Transverse colon (tissue), 4 donors: ENCODE data around the gene DMRTC2. TPM values are rescaled to one million over a fixed set of nuclear protein-coding genes. Genes with fewer than 3 reads are reported as not detected.

ENCODE experiments used
- DNase-seq: peaks from one replicate; pipeline ENCODE4 v3.0.0-alpha.2; 2019
- H3K27ac ChIP-seq, 4 donors: fragments of 200-600 bp; sonication (generic); 2 replicates each; pipeline ENCODE4 v1.5.1; 2016 to 2018; ENCODE audit warnings: inconsistent platforms in 4 of 4
- H3K27me3 ChIP-seq: fragments of 200-600 bp; sonication (generic); 2 replicates; pipeline ENCODE4 v1.5.1; 2017; ENCODE audit warnings: inconsistent platforms
- H3K36me3 ChIP-seq, 4 donors: fragments of 200-600 bp; sonication (generic); 2 replicates each; pipeline ENCODE4 v1.5.1; 2017 to 2019; ENCODE audit warnings: inconsistent platforms in 4 of 4
- H3K4me1 ChIP-seq, 4 donors: fragments of 200-600 bp; sonication (generic); 2 replicates each; pipeline ENCODE4 v1.5.1; 2017 to 2020; ENCODE audit warnings: inconsistent platforms in 4 of 4
- H3K4me3 ChIP-seq, 4 donors: fragments of 200-600 bp; sonication (generic); 1 replicate in 1 of 4; 2 replicates in 3 of 4; pipeline versions ENCODE4 v1.5.1 to v1.6.1; 2017 to 2019; ENCODE audit warnings: inconsistent platforms in 4 of 4
- H3K9me3 ChIP-seq, 2 donors: fragments of 200-600 bp; sonication (generic); 2 replicates each; pipeline ENCODE4 v1.5.1; 2017 to 2019; ENCODE audit warnings: inconsistent platforms in 2 of 2
- CTCF ChIP-seq, 5 experiments: fragments of 200-600 bp in 3 of 5; fragments of 450-650 bp in 2 of 5; sonication (generic) in 3 of 5; IDR thresholded peaks; 1 replicate in 2 of 5; 2 replicates in 3 of 5; pipeline ENCODE4 v1.5.1; 2016 to 2017; ENCODE audit warnings: antibody characterized with exemption in 5 of 5, inconsistent platforms in 3 of 5, mild to moderate bottlenecking in 2 of 5, moderate library complexity in 1 of 5
- EP300 ChIP-seq: sonication (generic); formaldehyde crosslinking; IDR thresholded peaks from one replicate; pipeline ENCODE4 v1.6.1; 2017; ENCODE audit warnings: antibody characterized with exemption, low read depth
- POLR2A ChIP-seq: fragments of 450-650 bp; IDR thresholded peaks from one replicate; pipeline ENCODE4 v1.6.1; 2016; ENCODE audit warnings: antibody characterized with exemption, mild to moderate bottlenecking, moderate library complexity
- POLR2AphosphoS5 ChIP-seq, 3 donors: sonication (generic); formaldehyde crosslinking; IDR thresholded peaks; one replicate each; pipeline ENCODE4 v1.6.1; 2016; ENCODE audit warnings: antibody characterized with exemption in 3 of 3
- WGBS, 2 donors: methylation state at CpG; one replicate each; pipeline ENCODE4 v1.1.5; 2018; ENCODE audit warnings: low coverage in 1 of 2; 5-methylcytosine and 5-hydroxymethylcytosine counted together
- in situ Hi-C, 4 donors: fragments of 200-750 bp; cut with MboI; loops; one replicate each; pipeline versions ENCODE4 v1.15.0 to v1.15.1; 2017; ENCODE audit warnings: low sequenced_read_pairs in 3 of 4, low pct_ligation_motif_present in 1 of 4, low pct_unique_long_range_greater_than_20kb in 1 of 4
- intact Hi-C: fragments of 100-400 bp; cut with DNase I; formaldehyde crosslinking; loops from one replicate; pipeline ENCODE4 v1.15.1; 2023; ENCODE audit warnings: low total_unique reads
- total RNA-seq, 4 donors: library from RNA; depleted of rRNA; stranded (reverse); fragments of >200 nt; gene quantifications; one replicate each; pipeline ENCODE4 v1.1.0, GENCODE V29; 2016

DMRTC2 gene
- total RNA-seq, 4 donors from 2014 or later: not detected

GRCh38 chr19:41821003-41821735, 23.7 kb upstream of the DMRTC2 start:
- in situ Hi-C loops (loop anchor here in 1 of 4 donors (10.0 kb wide), 1 partner anchor 136 kb away; the partner anchor contains the start of gene CEACAM7), intact Hi-C loops (no loop called here)
- Histone ChIP-seq H3K27ac (no peak overlapping the region), H3K27me3 (peaks cover 19% of the 10 kb centered on the region), H3K9me3 (no peaks in the 10 kb centered on the region), H3K4me1 (no peaks in the 10 kb centered on the region), H3K4me3 (no peak overlapping the region), H3K36me3 (no peaks in the 10 kb centered on the region)
- TF ChIP-seq POLR2AphosphoS5 (IDR thresholded peaks at IDR 0.05) (no peak), POLR2A (no peak), CTCF (IDR thresholded peaks at IDR 0.05) (peak; percentile 42 to 76 (median 60)), EP300 (no peak)
- peak; percentile 41 for DNase-seq
- 31 to 59% methylated on average over 5 to 12 of the region's 12 CpGs for WGBS, 2 donors

- Histone ChIP-seq H3K27me3 (peaks cover 51% of the 10 kb centered on the region), H3K36me3 (no peaks in the 10 kb centered on the region), H3K4me3 (no peak overlapping the region), H3K4me1 (no peaks in the 10 kb centered on the region), H3K27ac (no peak overlapping the region), H3K9me3 (no peaks in the 10 kb centered on the region)
- 67 to 73% methylated on average over 12 to 13 of the region's 13 CpGs for WGBS, 2 donors
- DNase-seq: no peak
- in situ Hi-C loops (loop anchor here in 1 of 4 donors (25.0 kb wide), 1 partner anchor 351 kb away; no protein-coding TSS in a partner anchor), intact Hi-C loops (no loop called here)
- TF ChIP-seq EP300 (no peak), POLR2AphosphoS5 (IDR thresholded peaks at IDR 0.05) (no peak), POLR2A (no peak), CTCF (IDR thresholded peaks at IDR 0.05) (no peak)
Measured at GRCh38 chr19:41837981-41838708, 6.7 kb upstream of the DMRTC2 start.

- no peaks in the 10 kb centered on the region for H3K9me3 ChIP-seq
- intact Hi-C loops (no loop called here), in situ Hi-C loops (loop anchor here in 1 of 4 donors (25.0 kb wide), 1 partner anchor 352 kb away; no protein-coding TSS in a partner anchor)
- H3K36me3 ChIP-seq: no peaks in the 10 kb centered on the region
- 60 to 69% methylated on average over 1 of the region's 2 CpGs for WGBS, 2 donors
- H3K4me3 ChIP-seq: no peak overlapping the region
- TF ChIP-seq EP300: no peak
- TF ChIP-seq CTCF (IDR thresholded peaks at IDR 0.05): no peak
- no peak for TF ChIP-seq POLR2AphosphoS5 (IDR thresholded peaks at IDR 0.05)
- no peak for TF ChIP-seq POLR2A
- H3K27ac ChIP-seq: no peak overlapping the region
- no peak for DNase-seq
- peaks cover 51% of the 10 kb centered on the region for H3K27me3 ChIP-seq
- no peaks in the 10 kb centered on the region for H3K4me1 ChIP-seq
Measured at GRCh38 chr19:41839211-41839610, 5.6 kb upstream of the DMRTC2 start.

- WGBS, 2 donors: 43 to 50% methylated on average over 2 to 7 of the region's 7 CpGs
Measured at GRCh38 chr19:41843371-41843770, 1.5 kb upstream of the DMRTC2 start.

More at GRCh38 chr19:41843371-41843770, 1.5 kb upstream of the DMRTC2 start:
- H3K27ac ChIP-seq: no peak overlapping the region
- no peak overlapping the region for H3K4me3 ChIP-seq
- H3K36me3 ChIP-seq: no peaks in the 10 kb centered on the region
- in situ Hi-C loops: loop anchor here in 1 of 4 donors (25.0 kb wide), 1 partner anchor 356 kb away; no protein-coding TSS in a partner anchor
- H3K4me1 ChIP-seq: no peaks in the 10 kb centered on the region
- no peaks in the 10 kb centered on the region for H3K9me3 ChIP-seq
- intact Hi-C loops: no loop called here
- no peak for TF ChIP-seq EP300
- no peak for TF ChIP-seq POLR2A
- no peak for TF ChIP-seq CTCF (IDR thresholded peaks at IDR 0.05)
- no peak for TF ChIP-seq POLR2AphosphoS5 (IDR thresholded peaks at IDR 0.05)
- H3K27me3 ChIP-seq: peaks cover 30% of the 10 kb centered on the region
- no peak for DNase-seq
